Amniotic stem cell (primary cell): ENCODE measurements around the gene RGS6.

Experiments used
- DNase-seq: peaks from one replicate; lab custom pipeline; 2025; lab: John Stamatoyannopoulos, UW

The RGS6 gene

DNA sequence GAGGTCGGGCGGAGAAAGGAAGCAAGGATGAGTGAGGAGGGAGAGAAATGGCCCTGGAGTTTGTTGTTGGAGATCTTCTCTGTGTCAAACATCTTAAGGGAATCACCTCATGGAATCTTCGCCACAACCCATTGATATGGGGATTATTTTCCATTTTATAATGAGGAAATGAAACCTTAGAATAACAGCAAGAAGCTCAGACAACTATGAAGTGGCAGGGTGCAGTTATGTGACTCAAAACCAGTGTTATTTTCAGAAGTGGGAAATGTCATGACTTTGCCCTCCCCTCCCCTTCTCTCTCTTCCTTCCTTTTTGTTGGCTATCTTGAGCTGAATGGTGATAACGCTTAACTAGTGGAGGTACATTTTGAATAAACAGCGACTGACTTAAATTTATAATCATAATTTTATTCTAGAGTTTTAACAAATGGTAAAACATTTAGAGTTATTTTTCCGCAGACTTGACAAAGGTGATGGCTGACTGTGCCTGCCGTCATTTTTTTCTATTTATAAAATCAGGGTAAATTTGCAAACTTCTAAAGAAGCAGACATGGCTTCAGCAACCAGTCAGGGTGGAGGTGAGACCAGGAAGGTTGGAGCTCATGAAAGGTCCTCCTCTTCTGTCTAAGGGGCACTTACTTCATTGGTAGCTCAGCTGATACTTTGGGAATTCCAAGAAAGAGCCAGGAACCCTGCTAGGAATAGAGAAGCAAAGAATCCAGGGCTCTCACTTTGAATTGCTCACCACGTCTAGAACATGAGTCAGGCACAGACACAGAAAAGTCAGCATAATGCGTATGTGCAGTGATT is 232.4 kb downstream of the RGS6 start:
- DNase-seq, result no peak

DNA sequence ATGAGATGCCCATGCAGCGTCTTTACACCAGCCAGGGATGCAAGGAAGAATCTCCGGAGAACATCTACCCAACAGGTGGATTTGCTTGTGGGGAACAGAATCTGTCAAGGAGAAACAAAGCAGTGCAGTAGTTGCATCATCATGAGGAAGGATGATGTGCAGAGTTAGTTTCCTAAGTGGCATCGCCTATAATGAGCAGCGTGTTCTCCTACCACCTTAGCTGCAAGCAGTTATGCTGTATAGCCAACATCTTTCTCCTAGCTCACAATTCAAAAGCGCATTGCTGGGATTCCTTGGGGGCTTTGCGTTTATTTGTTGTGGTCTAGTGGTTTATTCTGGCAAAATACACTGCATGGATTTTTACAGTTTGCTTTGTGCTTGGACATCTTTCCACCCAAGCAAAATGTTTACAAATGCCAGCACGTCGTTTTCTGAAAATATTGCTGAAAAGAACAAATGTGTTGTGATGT is 233.0 kb downstream of the RGS6 start:
- DNase-seq, result no peak

- no peak for DNase-seq
These were observed 237.3 kb downstream of the RGS6 start for GRCh38 chr14:72169521-72169920.

GRCh38 chr14:72172049-72172448 is 239.8 kb downstream of the RGS6 start:
- DNase-seq, result no peak

GRCh38 chr14:72172597-72172996 is 240.4 kb downstream of the RGS6 start:
- no peak for DNase-seq

- no peak for DNase-seq
These were observed 240.9 kb downstream of the RGS6 start for GRCh38 chr14:72173038-72173720.

DNA sequence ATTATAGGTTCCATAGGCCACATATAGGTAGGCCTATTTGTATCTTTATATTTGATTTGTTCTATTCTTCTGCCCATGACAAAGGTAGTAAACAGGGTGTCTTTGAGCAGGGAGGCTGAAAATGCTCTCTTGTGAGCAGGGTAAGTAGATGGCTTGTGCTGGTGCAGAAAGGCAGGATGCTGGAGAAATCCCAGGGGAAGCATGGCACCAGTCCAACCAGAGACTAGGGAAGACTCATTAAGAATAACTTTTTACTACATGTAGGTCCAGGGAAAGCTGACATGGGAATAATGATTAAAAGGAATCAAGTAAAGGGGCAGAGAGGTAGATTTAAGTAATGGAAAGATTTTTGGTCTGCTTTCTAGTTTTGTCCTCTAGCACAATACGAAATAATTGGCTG is 245.0 kb downstream of the RGS6 start:
- no peak for DNase-seq

GRCh38 chr14:72178517-72178916 is 246.3 kb downstream of the RGS6 start:
- DNase-seq, result no peak

- no peak for DNase-seq
These were observed 250.6 kb downstream of the RGS6 start for GRCh38 chr14:72182708-72183432.

DNA sequence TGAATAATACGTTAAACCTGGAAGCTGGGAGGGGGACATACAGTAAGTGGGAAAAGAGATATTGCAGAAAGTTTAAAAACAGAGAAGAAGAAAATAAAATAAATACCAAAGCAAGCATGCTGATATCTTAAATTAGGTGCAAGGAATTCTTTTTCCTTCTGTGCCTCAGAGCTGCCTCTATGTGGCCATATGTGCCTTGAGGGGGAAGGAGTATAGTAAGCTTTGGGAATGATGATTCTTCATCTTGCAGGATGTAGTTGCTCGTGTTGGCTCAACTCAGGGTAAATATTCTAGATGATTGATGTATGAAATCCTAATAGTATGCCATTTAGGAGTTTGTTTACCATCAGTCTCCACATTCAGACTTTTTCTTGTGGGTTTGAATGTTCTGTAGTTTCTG is 251.4 kb downstream of the RGS6 start:
- DNase-seq, result no peak

GRCh38 chr14:72186523-72186922 is 254.3 kb downstream of the RGS6 start:
- DNase-seq, result no peak

DNA sequence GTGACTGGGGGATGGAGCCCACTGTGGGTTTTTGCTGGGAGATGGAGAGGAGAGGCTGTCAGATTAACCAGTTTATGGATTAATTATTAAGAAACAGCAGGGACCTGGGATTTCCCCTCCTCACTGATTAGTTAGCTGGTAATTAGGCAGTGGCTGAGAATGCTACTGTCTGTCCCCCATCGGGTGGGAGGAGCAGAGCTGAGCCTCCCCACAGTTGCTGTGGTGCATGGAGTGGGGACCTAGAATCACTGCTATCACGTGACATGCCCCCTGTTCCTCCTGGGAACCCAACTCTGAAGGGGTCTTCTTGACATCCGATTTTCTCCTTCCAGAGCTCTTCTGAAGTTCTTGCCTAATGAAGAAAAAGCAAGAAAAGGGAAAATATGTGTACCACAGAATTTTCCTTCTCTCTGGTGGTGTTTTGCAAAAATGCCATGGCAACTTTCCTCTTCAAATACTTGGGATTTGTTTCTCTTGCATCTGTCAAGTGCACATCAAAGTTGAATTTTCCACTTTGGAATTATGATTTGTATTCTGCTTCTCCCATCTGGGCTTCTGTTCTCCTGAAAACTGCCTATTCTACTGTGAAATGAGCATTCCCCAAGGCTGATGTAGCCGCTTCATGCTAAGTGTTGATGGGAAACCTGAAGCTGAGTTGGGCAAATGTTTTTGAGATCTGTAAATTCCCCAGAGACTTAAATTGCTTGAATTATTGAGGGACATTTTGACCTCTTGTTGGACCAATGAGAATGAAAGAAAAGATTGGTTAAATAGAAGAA is 264.2 kb downstream of the RGS6 start:
- DNase-seq, result no peak

DNA sequence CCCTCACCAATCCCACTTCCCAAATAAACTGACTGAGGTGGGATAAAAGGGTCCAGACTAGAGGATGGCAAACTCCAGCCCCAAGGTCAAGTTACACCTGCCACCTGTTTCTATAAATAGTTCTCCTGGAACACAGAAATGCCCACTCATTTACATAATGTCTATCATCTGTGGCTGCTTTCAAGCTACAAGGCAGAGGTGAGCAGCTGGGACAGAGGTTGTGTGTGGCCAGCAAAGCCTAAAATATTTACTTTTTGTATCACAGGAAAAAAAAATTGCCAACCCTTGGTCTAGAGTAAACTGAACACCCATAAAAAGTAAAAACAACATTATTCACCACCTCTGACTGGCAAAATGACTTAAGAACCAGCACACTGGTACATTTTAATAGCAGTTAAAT is 269.4 kb downstream of the RGS6 start:
- no peak for DNase-seq

GRCh38 chr14:72213424-72213823 is 281.2 kb downstream of the RGS6 start:
- no peak for DNase-seq

DNA sequence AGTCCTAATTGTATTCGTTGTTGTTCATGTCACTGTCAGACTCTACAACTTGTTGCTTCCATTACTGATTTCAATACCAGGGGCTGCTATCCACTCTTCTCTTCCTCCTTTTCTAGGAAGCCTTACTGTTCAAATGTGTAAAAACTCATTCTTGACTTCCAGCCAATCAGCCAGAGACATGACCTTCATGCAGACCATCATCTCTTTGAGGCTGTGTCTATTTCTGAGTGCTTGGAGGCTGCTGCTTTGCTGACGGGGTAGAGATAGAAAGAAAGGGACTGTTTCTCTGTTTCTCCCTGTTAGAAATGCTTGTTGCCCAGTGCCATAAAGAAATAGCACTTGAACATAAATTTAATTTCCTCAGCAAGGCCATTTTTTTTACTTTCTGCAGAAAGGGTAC is 282.9 kb downstream of the RGS6 start:
- DNase-seq, result no peak

DNA sequence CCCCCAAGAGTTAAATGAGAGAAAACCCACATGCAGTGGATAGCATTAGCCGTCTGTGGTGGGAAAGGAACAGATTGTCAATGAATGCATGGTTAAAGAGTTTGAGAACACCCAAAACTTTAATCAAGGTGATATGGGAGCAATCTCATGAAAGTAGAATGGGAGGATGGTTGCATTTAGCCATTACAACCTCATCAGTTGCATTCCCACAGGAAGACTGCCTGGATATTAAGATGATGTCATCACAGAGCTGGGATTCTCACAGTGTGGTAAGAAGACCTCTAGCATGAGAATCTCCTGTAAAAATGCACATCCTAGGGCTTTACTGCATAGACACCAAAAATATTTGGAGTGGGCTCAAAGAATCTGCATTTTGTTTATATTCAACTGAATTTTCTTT is 284.9 kb downstream of the RGS6 start:
- no peak for DNase-seq

DNA sequence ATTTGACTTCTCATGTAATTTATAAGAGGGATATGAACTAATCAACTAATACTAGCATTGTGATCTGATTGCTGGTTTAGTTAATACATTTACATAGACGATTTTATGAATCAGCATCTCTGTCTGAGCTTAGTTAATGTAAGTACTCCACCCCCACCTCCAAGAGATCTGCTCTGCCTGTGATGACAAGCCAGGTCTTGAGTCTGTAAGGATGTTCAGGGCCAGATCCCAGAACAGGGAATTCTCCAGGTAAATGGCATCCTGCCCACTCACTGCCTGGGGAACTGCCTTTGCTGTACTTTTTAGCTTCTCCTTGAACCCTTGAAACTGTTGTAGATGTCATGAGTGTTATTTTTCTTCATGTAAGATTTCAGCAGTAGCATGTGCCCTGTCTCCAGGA is 289.8 kb downstream of the RGS6 start:
- DNase-seq, result no peak

DNA sequence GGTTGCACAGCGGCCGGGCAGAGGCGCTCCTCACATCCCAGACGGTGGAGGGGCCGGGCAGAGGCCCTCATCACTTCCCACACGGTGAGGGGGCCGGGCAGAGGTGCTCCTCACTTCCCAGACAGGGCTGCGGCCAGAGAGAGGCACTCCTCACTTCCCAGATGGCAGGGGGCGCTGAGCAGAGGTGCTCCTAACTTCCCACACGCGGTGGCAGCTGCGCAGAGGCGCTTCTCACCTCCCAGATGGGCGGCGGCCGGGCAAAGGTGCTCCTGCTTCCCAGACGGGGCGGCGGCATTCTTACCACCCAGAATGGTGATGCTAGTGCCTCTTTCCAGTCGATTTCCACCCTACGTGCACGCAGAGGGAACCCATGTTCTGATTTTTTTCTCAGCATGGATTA is 304.4 kb downstream of the RGS6 start:
- DNase-seq, result no peak

GRCh38 chr14:72237722-72238666 is 305.8 kb downstream of the RGS6 start:
- DNase-seq, result no peak

GRCh38 chr14:72243309-72244293 is 311.4 kb downstream of the RGS6 start:
- no peak for DNase-seq
